ENCODE results near the gene XYLB.

Gene XYLB

GRCh38 chr3:38460377-38461270 is 114.0 kb downstream of the XYLB start:
- TF ChIP-seq RAD21 (IDR thresholded peaks at IDR 0.05; ENCODE audit: low read depth): no peak
- no peak for TF ChIP-seq TCF12 (IDR thresholded peaks at IDR 0.05; ENCODE audit: low read depth)
- TF ChIP-seq, protein P1, sequence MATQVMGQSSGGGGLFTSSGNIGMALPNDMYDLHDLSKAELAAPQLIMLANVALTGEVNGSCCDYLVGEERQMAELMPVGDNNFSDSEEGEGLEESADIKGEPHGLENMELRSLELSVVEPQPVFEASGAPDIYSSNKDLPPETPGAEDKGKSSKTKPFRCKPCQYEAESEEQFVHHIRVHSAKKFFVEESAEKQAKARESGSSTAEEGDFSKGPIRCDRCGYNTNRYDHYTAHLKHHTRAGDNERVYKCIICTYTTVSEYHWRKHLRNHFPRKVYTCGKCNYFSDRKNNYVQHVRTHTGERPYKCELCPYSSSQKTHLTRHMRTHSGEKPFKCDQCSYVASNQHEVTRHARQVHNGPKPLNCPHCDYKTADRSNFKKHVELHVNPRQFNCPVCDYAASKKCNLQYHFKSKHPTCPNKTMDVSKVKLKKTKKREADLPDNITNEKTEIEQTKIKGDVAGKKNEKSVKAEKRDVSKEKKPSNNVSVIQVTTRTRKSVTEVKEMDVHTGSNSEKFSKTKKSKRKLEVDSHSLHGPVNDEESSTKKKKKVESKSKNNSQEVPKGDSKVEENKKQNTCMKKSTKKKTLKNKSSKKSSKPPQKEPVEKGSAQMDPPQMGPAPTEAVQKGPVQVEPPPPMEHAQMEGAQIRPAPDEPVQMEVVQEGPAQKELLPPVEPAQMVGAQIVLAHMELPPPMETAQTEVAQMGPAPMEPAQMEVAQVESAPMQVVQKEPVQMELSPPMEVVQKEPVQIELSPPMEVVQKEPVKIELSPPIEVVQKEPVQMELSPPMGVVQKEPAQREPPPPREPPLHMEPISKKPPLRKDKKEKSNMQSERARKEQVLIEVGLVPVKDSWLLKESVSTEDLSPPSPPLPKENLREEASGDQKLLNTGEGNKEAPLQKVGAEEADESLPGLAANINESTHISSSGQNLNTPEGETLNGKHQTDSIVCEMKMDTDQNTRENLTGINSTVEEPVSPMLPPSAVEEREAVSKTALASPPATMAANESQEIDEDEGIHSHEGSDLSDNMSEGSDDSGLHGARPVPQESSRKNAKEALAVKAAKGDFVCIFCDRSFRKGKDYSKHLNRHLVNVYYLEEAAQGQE (IDR thresholded peaks at IDR 0.05; ENCODE audit: low read depth): no peak
- TF ChIP-seq CEBPB (IDR thresholded peaks at IDR 0.05): no peak
- no peak for TF ChIP-seq MAX (IDR thresholded peaks at IDR 0.05)
- TF ChIP-seq CREB1 (IDR thresholded peaks at IDR 0.05; ENCODE audit: low read depth): no peak
- no peak for TF ChIP-seq YY1 (IDR thresholded peaks at IDR 0.05; ENCODE audit: low read depth)
- TF ChIP-seq NFIC (IDR thresholded peaks at IDR 0.05): no peak
- TF ChIP-seq EGR1 (IDR thresholded peaks at IDR 0.05): no peak
- no peak for TF ChIP-seq TAF1 (IDR thresholded peaks at IDR 0.05; ENCODE audit: low read depth)
- TF ChIP-seq, protein P2, sequence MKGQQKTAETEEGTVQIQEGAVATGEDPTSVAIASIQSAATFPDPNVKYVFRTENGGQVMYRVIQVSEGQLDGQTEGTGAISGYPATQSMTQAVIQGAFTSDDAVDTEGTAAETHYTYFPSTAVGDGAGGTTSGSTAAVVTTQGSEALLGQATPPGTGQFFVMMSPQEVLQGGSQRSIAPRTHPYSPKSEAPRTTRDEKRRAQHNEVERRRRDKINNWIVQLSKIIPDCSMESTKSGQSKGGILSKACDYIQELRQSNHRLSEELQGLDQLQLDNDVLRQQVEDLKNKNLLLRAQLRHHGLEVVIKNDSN (IDR thresholded peaks at IDR 0.05): no peak
- no peak for TF ChIP-seq FOXM1 (IDR thresholded peaks at IDR 0.05; ENCODE audit: borderline replicate concordance, low read depth)
- TF ChIP-seq TEAD4 (IDR thresholded peaks at IDR 0.05): no peak
- TF ChIP-seq ZBTB7A (IDR thresholded peaks at IDR 0.05; ENCODE audit: low read depth): no peak
- TF ChIP-seq EP300 (IDR thresholded peaks at IDR 0.05; ENCODE audit: borderline replicate concordance): no peak

Measured in Ishikawa (cell line).